NCI-H446 (cell line): ENCODE measurements around the gene EXOC4.

Experiments used
- DNase-seq, 2 experiments: peaks; one replicate each; lab custom pipeline; 2025; lab: John Stamatoyannopoulos, UW

The EXOC4 gene

DNA sequence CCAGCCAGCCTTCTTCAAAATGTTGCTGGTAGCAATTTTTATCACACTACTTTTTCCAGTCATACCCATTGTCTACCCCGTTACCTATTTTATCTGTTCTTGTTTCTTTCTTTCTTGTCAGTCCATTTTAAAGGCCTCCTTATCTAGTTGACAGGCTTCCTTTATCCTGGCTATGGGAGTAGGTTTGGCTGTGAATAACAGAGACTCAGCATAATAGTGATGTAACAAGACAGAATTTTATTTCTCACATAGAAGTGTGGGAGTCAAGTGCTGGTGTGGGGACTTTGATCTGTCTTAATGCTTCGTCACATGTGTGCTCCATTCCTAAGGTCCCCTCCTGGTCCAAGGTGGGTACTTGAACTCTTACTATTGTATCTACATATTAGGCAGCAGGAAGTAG lies 283.6 kb downstream of the EXOC4 start:
- DNase-seq, result no peak

- DNase-seq, result no peak
Observed at GRCh38 chr7:133539016-133539415, 286.1 kb downstream of the EXOC4 start.

DNA sequence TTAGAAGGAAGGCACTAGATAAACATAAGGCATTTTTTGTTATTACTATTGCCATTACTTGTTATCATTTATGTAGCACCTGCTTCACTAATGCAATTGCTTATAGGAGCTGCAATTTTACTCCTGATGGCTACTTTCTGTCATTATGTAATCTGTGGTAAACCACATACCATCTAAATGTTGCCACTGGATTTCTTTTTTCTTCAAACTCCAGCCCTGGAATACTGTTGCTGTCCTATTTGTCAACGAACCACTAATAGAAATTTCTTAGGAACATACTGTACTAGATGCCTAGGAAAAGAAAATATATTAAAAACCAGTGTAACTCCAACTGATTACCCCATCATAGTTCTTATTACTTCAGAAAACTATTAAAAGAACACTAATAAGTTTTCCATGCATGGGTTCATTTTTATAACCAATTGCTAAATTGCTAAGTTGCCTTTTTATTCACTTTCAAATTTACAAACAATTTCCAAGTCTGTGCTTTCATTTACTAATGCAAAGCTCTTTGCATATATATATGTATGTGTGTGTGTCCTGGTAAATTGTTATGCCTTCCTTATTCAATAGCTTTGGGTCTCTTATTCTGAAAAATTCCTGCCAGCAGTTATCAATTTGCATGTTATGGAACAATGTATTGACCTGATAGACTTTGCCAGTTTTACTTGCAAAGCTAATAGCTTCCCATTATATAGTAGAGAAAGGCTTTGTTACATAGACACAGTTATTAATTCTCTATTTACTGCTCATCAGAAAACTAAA lies 287.4 kb downstream of the EXOC4 start:
- no peak for DNase-seq

- DNase-seq, result no peak
Observed at GRCh38 chr7:133542209-133542780, 289.4 kb downstream of the EXOC4 start.

DNA sequence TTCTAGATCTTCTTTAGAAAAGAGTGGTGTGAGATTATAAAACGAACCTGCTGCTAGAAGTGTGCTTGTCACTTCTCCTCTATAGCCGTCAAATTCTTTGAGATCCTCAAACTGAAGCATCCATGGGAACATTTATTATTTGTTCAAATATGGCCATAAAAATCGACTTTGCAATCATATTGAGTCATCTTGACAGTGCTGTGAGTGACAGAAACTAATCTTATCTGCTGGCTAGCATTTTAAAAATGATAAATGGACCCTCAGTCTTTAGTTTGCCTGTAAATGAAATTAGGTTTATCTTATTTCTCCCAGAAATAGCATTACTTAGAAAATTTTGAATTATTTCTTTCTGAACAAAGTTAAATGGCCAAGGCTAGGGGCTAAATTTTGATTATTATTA lies 290.8 kb downstream of the EXOC4 start:
- DNase-seq, result no peak

DNA sequence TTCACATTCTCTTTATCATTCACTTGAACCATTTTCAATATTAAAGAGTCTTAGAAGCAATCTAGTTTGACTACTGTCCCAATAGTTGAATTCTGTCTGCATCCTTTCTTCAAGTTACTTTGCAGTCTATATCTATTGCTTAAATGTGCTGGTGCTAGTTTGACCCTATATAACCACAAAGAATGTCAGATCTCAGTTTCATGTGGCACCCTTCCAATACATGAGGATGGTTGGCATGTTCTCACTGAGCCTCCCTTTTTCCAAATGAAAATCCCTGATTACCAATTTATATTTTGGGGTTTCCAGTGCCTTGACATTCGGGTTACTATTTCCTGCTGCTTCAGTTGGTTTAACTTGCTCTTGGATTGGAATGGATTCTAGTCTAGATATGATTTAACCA lies 292.7 kb downstream of the EXOC4 start:
- peak in 1 of 2 experiments; percentile 2 for DNase-seq

GRCh38 chr7:133547981-133548380 lies 295.1 kb downstream of the EXOC4 start:
- no peak for DNase-seq

DNA sequence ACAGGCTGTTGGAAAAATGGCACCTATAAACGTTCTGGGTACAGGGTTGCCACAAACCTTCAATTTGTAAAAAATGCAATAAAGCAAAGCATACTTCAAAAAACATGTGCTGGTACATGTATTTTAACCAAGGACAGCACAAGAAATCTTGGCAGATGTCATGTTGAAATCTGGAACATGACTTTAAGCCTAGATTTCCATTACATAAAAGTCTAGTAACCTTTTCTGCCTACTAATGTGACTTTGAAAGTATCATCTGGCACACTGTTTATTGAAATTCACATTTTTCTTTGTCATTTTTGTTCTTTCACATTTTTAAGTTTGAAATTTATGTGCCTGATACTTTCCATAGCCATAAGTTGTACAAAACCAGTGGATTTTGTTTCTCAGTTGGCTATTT lies 296.8 kb downstream of the EXOC4 start:
- DNase-seq, result peak in 1 of 2 experiments; percentile 2

GRCh38 chr7:133550145-133550544 lies 297.3 kb downstream of the EXOC4 start:
- no peak for DNase-seq

DNA sequence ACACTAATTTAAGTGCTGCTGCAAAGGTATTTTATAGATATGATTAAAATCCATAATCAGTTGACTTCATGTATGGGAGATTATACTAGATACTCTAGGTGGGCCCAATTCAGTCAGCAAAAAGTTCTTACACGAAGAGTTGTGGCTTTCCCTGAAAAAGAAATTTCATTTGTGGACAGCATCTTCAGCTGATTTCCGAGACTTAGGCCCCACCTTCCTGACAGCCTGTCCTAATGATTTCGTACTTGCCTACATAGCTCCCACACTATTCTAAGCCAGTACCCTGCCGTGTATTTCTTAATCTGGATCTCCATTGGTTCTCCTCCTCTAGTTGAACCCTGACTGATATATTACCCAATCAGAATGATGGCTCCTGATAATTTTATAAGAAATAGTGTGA lies 297.9 kb downstream of the EXOC4 start:
- DNase-seq, result no peak

DNA sequence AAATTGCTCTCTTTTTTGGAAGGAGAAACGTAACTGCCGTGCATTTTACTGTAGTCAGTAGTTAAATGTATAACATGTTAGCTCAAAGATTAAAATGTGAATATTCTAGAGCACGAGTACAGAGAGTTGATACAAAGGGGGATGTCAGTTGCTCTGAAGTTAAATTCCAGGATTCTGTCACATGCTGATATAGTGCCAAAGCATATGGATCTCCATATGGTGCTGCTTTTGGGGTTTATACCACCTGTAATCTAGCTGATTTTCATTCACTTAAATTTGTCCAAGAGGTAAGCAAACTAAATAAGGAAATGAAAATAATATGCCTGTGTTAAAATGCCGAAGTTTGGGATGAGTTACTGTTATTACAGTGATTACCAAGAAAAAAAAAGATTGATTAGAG lies 298.6 kb downstream of the EXOC4 start:
- peak in 1 of 2 experiments; percentile 55 for DNase-seq

- DNase-seq, result no peak
Observed at GRCh38 chr7:133552079-133552478, 299.2 kb downstream of the EXOC4 start.

GRCh38 chr7:133554330-133554729 lies 301.5 kb downstream of the EXOC4 start:
- DNase-seq, result no peak

GRCh38 chr7:133556048-133556447 lies 303.2 kb downstream of the EXOC4 start:
- DNase-seq, result no peak

- no peak for DNase-seq
Observed at GRCh38 chr7:133556553-133556952, 303.7 kb downstream of the EXOC4 start.

DNA sequence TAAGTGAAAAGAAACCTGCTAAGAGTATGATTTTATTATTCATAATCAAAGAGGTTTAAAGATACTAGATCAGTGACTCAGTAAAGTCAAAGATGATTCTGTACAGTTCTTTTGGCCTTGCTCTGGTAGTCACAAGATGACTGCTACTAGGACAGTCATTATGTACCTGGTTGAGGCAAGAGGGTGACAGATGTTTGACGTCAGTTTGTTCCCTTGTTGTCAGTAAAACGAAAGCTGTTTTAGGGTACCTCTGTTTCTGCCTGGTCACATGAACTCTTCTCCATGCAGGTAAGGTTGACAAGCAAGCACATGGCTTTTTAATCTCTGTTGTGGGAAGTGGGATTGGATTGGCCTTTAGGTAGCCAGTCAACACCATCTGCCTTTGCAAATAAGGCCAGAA lies 308.0 kb downstream of the EXOC4 start:
- no peak for DNase-seq

- DNase-seq, result no peak
Observed at GRCh38 chr7:133561396-133561795, 308.5 kb downstream of the EXOC4 start.

DNA sequence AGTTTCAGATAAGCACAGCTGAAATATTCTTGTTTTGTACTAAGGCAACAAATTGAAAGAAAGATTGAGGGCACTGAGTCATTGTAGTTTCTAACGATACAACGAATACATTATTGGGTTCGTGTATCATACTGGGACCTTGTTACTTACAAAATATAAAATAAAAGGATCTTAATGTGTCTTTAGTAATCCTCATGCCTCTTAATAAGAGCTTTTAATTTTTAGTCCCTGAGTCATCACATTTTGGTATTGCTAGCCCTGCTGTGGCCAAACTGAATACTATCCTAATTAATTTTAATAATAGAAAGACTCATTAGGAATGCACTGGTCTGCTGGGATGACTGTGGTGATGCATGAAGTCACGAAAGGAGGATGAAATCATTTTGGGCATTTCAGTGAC lies 309.7 kb downstream of the EXOC4 start:
- DNase-seq, result no peak

DNA sequence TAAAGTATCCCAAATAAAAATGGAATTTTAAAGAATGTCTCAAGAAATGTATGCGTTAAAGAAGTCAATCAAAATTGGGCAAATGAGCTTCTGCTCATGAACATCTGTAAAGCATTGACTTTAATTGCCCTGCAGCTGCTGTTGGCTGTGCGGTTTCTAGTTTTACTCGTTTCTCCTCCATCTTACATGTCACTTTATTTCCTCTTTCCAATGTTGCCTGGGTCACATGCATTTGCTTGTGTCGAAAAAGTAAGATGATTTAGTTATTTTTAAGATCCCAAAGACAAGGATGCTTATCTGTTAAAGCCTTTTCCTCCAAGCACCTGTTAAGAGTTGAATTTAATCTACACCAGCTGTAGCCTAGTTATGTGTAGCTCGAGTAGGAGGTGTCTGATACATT lies 310.4 kb downstream of the EXOC4 start:
- no peak for DNase-seq

- no peak for DNase-seq
Observed at GRCh38 chr7:133564484-133564883, 311.6 kb downstream of the EXOC4 start.

GRCh38 chr7:133568544-133568943 lies 315.7 kb downstream of the EXOC4 start:
- DNase-seq, result no peak

- peak in 1 of 2 experiments; percentile 67 for DNase-seq
Observed at GRCh38 chr7:133570321-133570720, 317.4 kb downstream of the EXOC4 start.

GRCh38 chr7:133571076-133571475 lies 318.2 kb downstream of the EXOC4 start:
- DNase-seq, result no peak

DNA sequence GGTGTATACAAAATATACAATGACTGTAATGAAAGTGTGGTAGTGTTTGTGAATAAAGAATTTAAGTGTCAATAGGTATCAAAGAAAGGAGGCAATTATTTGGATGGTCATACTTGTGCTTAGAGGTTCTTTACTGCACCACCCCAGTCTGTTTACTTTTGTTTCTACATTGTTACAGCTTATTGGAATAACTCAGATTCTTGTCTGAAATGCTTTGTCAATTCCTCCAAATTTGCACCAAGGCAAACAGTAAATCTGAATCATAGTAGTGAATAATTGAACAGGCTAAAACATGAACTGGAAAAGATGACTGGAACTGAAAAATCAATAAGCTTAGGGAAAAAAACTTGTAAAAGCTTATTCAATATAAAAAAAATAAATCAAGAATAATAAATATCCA lies 319.2 kb downstream of the EXOC4 start:
- no peak for DNase-seq
